Embryonic facial prominence (tissue), 1 donor: ENCODE measurements around the gene LIPT2.
A peak's percentile ranks its signal among the peaks of the same experiment; 100 is the strongest.

ENCODE experiments used
- DNase-seq: peaks from one replicate; pipeline ENCODE4 v3.0.0-alpha.2; 2016; ENCODE audit errors: extremely low spot score

Gene LIPT2

GRCh38 chr11:74504100-74504691 is 10.7 kb upstream of the LIPT2 start:
- no peak for DNase-seq

GRCh38 chr11:74494916-74495315 is 1.4 kb upstream of the LIPT2 start:
- DNase-seq: no peak

GRCh38 chr11:74493791-74494630 is 487 bp upstream of the LIPT2 start:
- peak; percentile 36 for DNase-seq

GRCh38 chr11:74492084-74492483 is 1.4 kb downstream of the LIPT2 start:
- no peak for DNase-seq

GRCh38 chr11:74490941-74491340 is 2.6 kb downstream of the LIPT2 start:
- no peak for DNase-seq

GRCh38 chr11:74487875-74488274 is 5.6 kb downstream of the LIPT2 start:
- no peak for DNase-seq

GRCh38 chr11:74485868-74486267 is 7.7 kb downstream of the LIPT2 start:
- DNase-seq: no peak

- no peak for DNase-seq
Observed at GRCh38 chr11:74480688-74481417, 12.7 kb downstream of the LIPT2 start.

GRCh38 chr11:74479732-74480123 is 13.8 kb downstream of the LIPT2 start:
- no peak for DNase-seq

- no peak for DNase-seq
Observed at GRCh38 chr11:74478877-74479731, 14.4 kb downstream of the LIPT2 start.

GRCh38 chr11:74476536-74476935 is 17.0 kb downstream of the LIPT2 start:
- DNase-seq: no peak

GRCh38 chr11:74474316-74474715 is 19.2 kb downstream of the LIPT2 start:
- no peak for DNase-seq

- no peak for DNase-seq
Observed at GRCh38 chr11:74473382-74474173, 19.9 kb downstream of the LIPT2 start.

GRCh38 chr11:74471668-74472429 is 21.7 kb downstream of the LIPT2 start:
- DNase-seq: no peak

- no peak for DNase-seq
Observed at GRCh38 chr11:74471037-74471436, 22.5 kb downstream of the LIPT2 start.

- DNase-seq: no peak
Observed at GRCh38 chr11:74470526-74470925, 23.0 kb downstream of the LIPT2 start.

GRCh38 chr11:74468936-74469335 is 24.6 kb downstream of the LIPT2 start:
- DNase-seq: no peak

GRCh38 chr11:74468521-74468920 is 25.0 kb downstream of the LIPT2 start:
- no peak for DNase-seq

- DNase-seq: no peak
Observed at GRCh38 chr11:74468058-74468457, 25.5 kb downstream of the LIPT2 start.
